Naive B cell (primary cell): Measurements from ENCODE around the gene HSD17B10. TPM values are rescaled to one million over a fixed set of nuclear protein-coding genes. Genes with fewer than 3 reads are reported as not detected.
"Not testable (repeated sequence)": the region's sequence is repeated elsewhere in the genome, so short reads cannot be mapped to it uniquely, and the experiment has no call there.

Experiments used
- ATAC-seq, 2 donors: fragments of 150-1000 bp; cut with Tn5 transposase; 2 replicates each; pipeline ENCODE4 v1.10.0; 2021; ENCODE audit warnings: low read depth in 2 of 2, mild to moderate bottlenecking in 2 of 2, moderate library complexity in 2 of 2
- DNase-seq: peaks from one replicate; pipeline ENCODE4 v3.0.0; 2022
- H3K27ac Mint-ChIP-seq, 6 donors: one replicate each; pipeline ENCODE4 v1.8.0; 2020 to 2022; ENCODE audit warnings: mild to moderate bottlenecking in 6 of 6, mixed read lengths in 6 of 6, moderate library complexity in 5 of 6, inconsistent platforms in 2 of 6
- H3K27me3 Mint-ChIP-seq, 3 donors: one replicate each; pipeline ENCODE4 v1.8.0; 2021 to 2022; ENCODE audit warnings: mixed read lengths in 3 of 3, mild to moderate bottlenecking in 1 of 3
- H3K36me3 Mint-ChIP-seq, 2 donors: one replicate each; pipeline ENCODE4 v1.8.0; 2020 to 2022; ENCODE audit warnings: mixed read lengths in 2 of 2, inconsistent platforms in 1 of 2, mild to moderate bottlenecking in 1 of 2
- H3K4me1 Mint-ChIP-seq, 3 donors: one replicate each; pipeline ENCODE4 v1.8.0; 2020 to 2022; ENCODE audit warnings: mixed read lengths in 3 of 3, inconsistent platforms in 1 of 3, mild to moderate bottlenecking in 1 of 3, moderate library complexity in 1 of 3
- H3K4me3 Mint-ChIP-seq, 8 donors: one replicate each; pipeline ENCODE4 v1.8.0; 2020 to 2022; ENCODE audit warnings: mild to moderate bottlenecking in 8 of 8, mixed read lengths in 8 of 8, moderate library complexity in 8 of 8, inconsistent platforms in 2 of 8
- H3K9me3 Mint-ChIP-seq, 7 donors: one replicate each; pipeline ENCODE4 v1.8.0; 2020 to 2022; ENCODE audit warnings: mixed read lengths in 7 of 7, mild to moderate bottlenecking in 5 of 7, inconsistent platforms in 2 of 7, moderate library complexity in 1 of 7
- polyA plus RNA-seq, 6 donors: library from polyadenylated mRNA; unstranded; fragments of 300-500 nt; fragmentation: Illumina TruSeq; gene quantifications; one replicate each; pipeline ENCODE4 v1.2.3, GENCODE V29; 2021; ENCODE audit warnings: low read depth in 6 of 6

The HSD17B10 gene
- polyA plus RNA-seq, 6 donors from 2014 or later = 96.9 to 181 (median 116) TPM

- Mint-ChIP-seq H3K27ac (peak within 1 kb of the TSS; percentile 97 to 100 (median 99)), H3K9me3 (no peaks in the 10 kb centered on the region), H3K36me3 (no peaks in the 10 kb centered on the region), H3K4me3 (peak within 1 kb of the TSS; percentile 79 to 100 (median 98)), H3K27me3 (no peaks in the 10 kb centered on the region), H3K4me1 (peaks cover 20 to 43% (median 30%) of the 10 kb centered on the region in 3 donors)
- DNase-seq = no peak
- ATAC-seq = no peak
Observed at GRCh38 chrX:53422861-53423306, 11.3 kb downstream of the HSD17B10 start, which contains the start of gene RIBC1. RIBC1 (plus strand) TSS chrX:53422873; CDS start chrX:53426277, 3,404 bp downstream.

- no peaks in the 10 kb centered on the region for H3K9me3 Mint-ChIP-seq
- peak; percentile 82 to 83 for ATAC-seq
- H3K4me1 Mint-ChIP-seq = peaks cover 20 to 47% (median 36%) of the 10 kb centered on the region in 3 donors
- no peaks in the 10 kb centered on the region for H3K36me3 Mint-ChIP-seq
- H3K4me3 Mint-ChIP-seq = peak within 1 kb of the TSS; percentile 79 to 100 (median 98)
- DNase-seq = peak; percentile 98
- H3K27ac Mint-ChIP-seq = peak within 1 kb of the TSS; percentile 97 to 100 (median 99)
- no peaks in the 10 kb centered on the region for H3K27me3 Mint-ChIP-seq
Observed at GRCh38 chrX:53422086-53422860, 11.9 kb downstream of the HSD17B10 start, which contains the start of gene SMC1A. SMC1A (minus strand) TSS chrX:53422654; CDS start chrX:53422600, 54 bp downstream.

- Mint-ChIP-seq H3K36me3 (no peaks in the 10 kb centered on the region), H3K27ac (peak overlapping the region; percentile 97 to 100 (median 99)), H3K4me1 (peaks cover 20 to 47% (median 36%) of the 10 kb centered on the region in 3 donors), H3K9me3 (no peaks in the 10 kb centered on the region), H3K27me3 (no peaks in the 10 kb centered on the region), H3K4me3 (peak overlapping the region; percentile 79 to 100 (median 98))
- ATAC-seq = peak; percentile 22 to 23
- DNase-seq = no peak
Observed at GRCh38 chrX:53421772-53422085, 12.4 kb downstream of the HSD17B10 start.

GRCh38 chrX:53421125-53421524 lies 13.0 kb downstream of the HSD17B10 start:
- Mint-ChIP-seq H3K36me3 (no peaks in the 10 kb centered on the region), H3K4me1 (peaks cover 20 to 47% (median 36%) of the 10 kb centered on the region in 3 donors)
- no peak for ATAC-seq

GRCh38 chrX:53420351-53420750 lies 13.8 kb downstream of the HSD17B10 start:
- Mint-ChIP-seq H3K4me3 (peak overlapping the region in 6 of 8 donors; percentile 53 to 99 (median 86)), H3K4me1 (peaks cover 20 to 47% (median 36%) of the 10 kb centered on the region in 3 donors), H3K27ac (peak overlapping the region; percentile 24 to 100 (median 82))
- not testable (repeated sequence) for H3K9me3 Mint-ChIP-seq, H3K36me3 Mint-ChIP-seq, DNase-seq, H3K27me3 Mint-ChIP-seq, ATAC-seq

More at GRCh38 chrX:53421125-53421524, 13.0 kb downstream of the HSD17B10 start:
- Mint-ChIP-seq H3K4me3 (peak overlapping the region; percentile 79 to 100 (median 98)), H3K9me3 (no peaks in the 10 kb centered on the region), H3K27me3 (no peaks in the 10 kb centered on the region), H3K27ac (peak overlapping the region; percentile 97 to 100 (median 99))
- no peak for DNase-seq

GRCh38 chrX:53412446-53412845 lies 21.7 kb downstream of the HSD17B10 start:
- Mint-ChIP-seq H3K4me1 (peaks cover 0 to 21% (median 13%) of the 10 kb centered on the region in 3 donors), H3K36me3 (peaks cover 11 to 33% of the 10 kb centered on the region in 2 donors), H3K9me3 (no peaks in the 10 kb centered on the region), H3K27ac (peak overlapping the region in 2 of 6 donors; percentile 78 to 92), H3K4me3 (no peak overlapping the region), H3K27me3 (no peaks in the 10 kb centered on the region)
- DNase-seq (no peak), ATAC-seq (peak in 1 of 2 donors; percentile 38)

GRCh38 chrX:53403535-53403934 lies 30.6 kb downstream of the HSD17B10 start:
- no peaks in the 10 kb centered on the region for H3K9me3 Mint-ChIP-seq
- peaks cover 30 to 33% of the 10 kb centered on the region in 2 donors for H3K36me3 Mint-ChIP-seq
- H3K27me3 Mint-ChIP-seq = no peaks in the 10 kb centered on the region
- H3K27ac Mint-ChIP-seq = peak overlapping the region in 1 of 6 donors; percentile 32
- no peaks in the 10 kb centered on the region for H3K4me1 Mint-ChIP-seq
- DNase-seq (no peak), ATAC-seq (no peak)
- no peak overlapping the region for H3K4me3 Mint-ChIP-seq

GRCh38 chrX:53398216-53398615 lies 36.0 kb downstream of the HSD17B10 start:
- Mint-ChIP-seq H3K27ac (peak overlapping the region in 1 of 6 donors; percentile 82), H3K9me3 (no peaks in the 10 kb centered on the region), H3K36me3 (peaks cover 19 to 53% of the 10 kb centered on the region in 2 donors), H3K4me3 (no peak overlapping the region), H3K27me3 (no peaks in the 10 kb centered on the region), H3K4me1 (peaks cover 0 to 3% (median 0%) of the 10 kb centered on the region in 3 donors)
- ATAC-seq (no peak), DNase-seq (no peak)

- no peaks in the 10 kb centered on the region for H3K9me3 Mint-ChIP-seq
- peaks cover 0 to 3% (median 0%) of the 10 kb centered on the region in 3 donors for H3K4me1 Mint-ChIP-seq
- no peak for ATAC-seq
- H3K27ac Mint-ChIP-seq = peak overlapping the region in 4 of 6 donors; percentile 30 to 96 (median 65)
- no peak overlapping the region for H3K4me3 Mint-ChIP-seq
- no peak for DNase-seq
- H3K27me3 Mint-ChIP-seq = no peaks in the 10 kb centered on the region
- peaks cover 19 to 37% of the 10 kb centered on the region in 2 donors for H3K36me3 Mint-ChIP-seq
Observed at GRCh38 chrX:53395605-53396298, 38.4 kb downstream of the HSD17B10 start.

GRCh38 chrX:53383376-53384076 lies 50.6 kb downstream of the HSD17B10 start:
- peaks cover 6 to 7% (median 6%) of the 10 kb centered on the region in 3 donors for H3K4me1 Mint-ChIP-seq
- DNase-seq (no peak), ATAC-seq (no peak)
- peak overlapping the region in 2 of 6 donors; percentile 44 to 59 for H3K27ac Mint-ChIP-seq
- no peaks in the 10 kb centered on the region for H3K9me3 Mint-ChIP-seq
- H3K4me3 Mint-ChIP-seq = peak overlapping the region in 1 of 8 donors; percentile 27
- H3K36me3 Mint-ChIP-seq = peaks cover 20 to 45% of the 10 kb centered on the region in 2 donors
- H3K27me3 Mint-ChIP-seq = no peaks in the 10 kb centered on the region
